NCI-H345 treated with DMSO at 0.1 percent for 48 hours (cell line): ENCODE measurements around the gene NTM.
"Not testable (repeated sequence)": the region's sequence is repeated elsewhere in the genome, so short reads cannot be mapped to it uniquely, and the experiment has no call there.

Experiments
- DNase-seq: peaks from one replicate; lab custom pipeline; 2025; ENCODE audit not compliant: unreplicated experiment; lab: John Stamatoyannopoulos, UW

The NTM gene

GRCh38 chr11:131663405-131664200, 293.2 kb downstream of the NTM start:
- no peak for DNase-seq

GRCh38 chr11:131664293-131664692, 293.9 kb downstream of the NTM start:
- no peak for DNase-seq

- DNase-seq = no peak
Measured at GRCh38 chr11:131664816-131665215, 294.4 kb downstream of the NTM start.

- DNase-seq = no peak
Measured at GRCh38 chr11:131665344-131665968, 295.0 kb downstream of the NTM start.

GRCh38 chr11:131666006-131666405, 295.6 kb downstream of the NTM start:
- no peak for DNase-seq

- DNase-seq = no peak
Measured at GRCh38 chr11:131666617-131667016, 296.2 kb downstream of the NTM start.

GRCh38 chr11:131667566-131667965, 297.2 kb downstream of the NTM start:
- no peak for DNase-seq

- DNase-seq = no peak
Measured at GRCh38 chr11:131668500-131669400, 298.3 kb downstream of the NTM start.

- no peak for DNase-seq
Measured at GRCh38 chr11:131669401-131669780, 299.0 kb downstream of the NTM start.

- DNase-seq = no peak
Measured at GRCh38 chr11:131670876-131671275, 300.5 kb downstream of the NTM start.

- no peak for DNase-seq
Measured at GRCh38 chr11:131671320-131671719, 300.9 kb downstream of the NTM start.

GRCh38 chr11:131671734-131672133, 301.3 kb downstream of the NTM start:
- no peak for DNase-seq

GRCh38 chr11:131672191-131672590, 301.8 kb downstream of the NTM start:
- no peak for DNase-seq

GRCh38 chr11:131674051-131674755, 303.8 kb downstream of the NTM start:
- DNase-seq = no peak

GRCh38 chr11:131675121-131675888, 304.9 kb downstream of the NTM start:
- no peak for DNase-seq

- no peak for DNase-seq
Measured at GRCh38 chr11:131677828-131678470, 307.5 kb downstream of the NTM start.

GRCh38 chr11:131678658-131679340, 308.4 kb downstream of the NTM start:
- no peak for DNase-seq

- not testable (repeated sequence) for DNase-seq
Measured at GRCh38 chr11:131680448-131680847, 310.0 kb downstream of the NTM start.

GRCh38 chr11:131681920-131682319, 311.5 kb downstream of the NTM start:
- no peak for DNase-seq
